ENCODE data around the gene TTYH1.

TTYH1 gene

DNA sequence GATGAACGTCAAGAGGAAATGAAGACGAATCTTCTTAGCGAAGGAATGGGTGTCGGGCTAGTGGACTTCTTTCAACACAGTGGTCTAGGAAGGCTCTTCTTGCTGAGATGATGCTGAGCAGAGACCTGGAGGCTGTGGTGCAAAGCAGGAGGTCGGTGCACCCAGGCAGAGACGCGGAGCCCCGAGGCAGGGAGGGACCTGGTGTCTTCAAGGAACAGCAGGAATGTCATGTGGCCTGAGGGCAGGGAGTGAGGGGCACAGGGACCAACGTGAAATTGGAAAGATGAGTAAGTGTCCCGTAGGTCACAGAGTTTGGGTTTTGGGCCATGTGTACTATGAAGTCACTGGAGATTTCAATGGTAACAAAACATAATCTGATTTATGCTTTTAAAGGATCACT lies 69.2 kb downstream of the TTYH1 start:
- DNase-seq: no peak

DNA sequence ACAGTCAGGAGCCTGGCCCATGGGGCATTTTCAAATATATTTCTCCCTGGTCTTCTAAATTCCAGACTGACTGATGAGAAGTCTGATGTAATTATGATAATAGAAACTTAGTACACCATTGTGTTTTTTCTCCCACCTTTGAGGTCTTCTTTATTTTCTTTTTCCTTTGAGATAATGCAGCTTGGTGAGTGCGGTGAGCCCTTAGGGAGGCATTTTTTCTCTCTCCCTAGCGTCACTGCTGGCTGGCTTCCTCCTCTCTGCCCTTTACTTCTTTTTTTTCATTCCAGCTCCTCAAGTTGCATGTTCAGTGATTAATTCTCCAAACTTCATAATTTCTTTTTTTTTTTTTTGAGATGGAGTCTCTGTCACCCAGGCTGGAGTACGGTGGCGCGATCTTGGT lies 70.6 kb downstream of the TTYH1 start:
- DNase-seq: no peak
